Osteoblast (primary cell): ENCODE measurements around the gene TENM3. TPM values are rescaled to one million over a fixed set of nuclear protein-coding genes. Genes with fewer than 3 reads are reported as not detected.

Source experiments
- DNase-seq: peaks from one replicate; pipeline ENCODE4 v3.0.0; 2011; ENCODE audit warnings: low spot score, mixed read lengths; ENCODE audit not compliant: insufficient read length; ENCODE audit errors: missing footprints
- H2AFZ ChIP-seq: 2 replicates; pipeline ENCODE4 v1.6.0; 2011; ENCODE audit warnings: mild to moderate bottlenecking, low read length
- H3K27ac ChIP-seq: 2 replicates; pipeline ENCODE4 v1.5.1; 2011; ENCODE audit warnings: mild to moderate bottlenecking, low read depth, low read length, moderate library complexity
- H3K27me3 ChIP-seq: 2 replicates; pipeline ENCODE4 v1.6.0; 2012; ENCODE audit warnings: mild to moderate bottlenecking, control low read depth, inconsistent platforms, low read length, moderate library complexity; ENCODE audit not compliant: insufficient read depth
- H3K36me3 ChIP-seq: 2 replicates; pipeline ENCODE4 v1.5.1; 2011; ENCODE audit warnings: mild to moderate bottlenecking, low read length, control low read depth, moderate library complexity; ENCODE audit not compliant: insufficient read depth
- H3K4me1 ChIP-seq: 2 replicates; pipeline ENCODE4 v1.5.1; 2011; ENCODE audit warnings: mild to moderate bottlenecking, low read length, control low read depth, moderate library complexity; ENCODE audit not compliant: insufficient read depth
- H3K4me2 ChIP-seq: 2 replicates; pipeline ENCODE4 v1.6.0; 2011; ENCODE audit warnings: mild to moderate bottlenecking, low read length; ENCODE audit not compliant: insufficient read depth
- H3K4me3 ChIP-seq: fragments of 200-600 bp; sonication (generic); 3 replicates; pipeline ENCODE4 v1.5.1; 2012; ENCODE audit warnings: mild to moderate bottlenecking, low read length, inconsistent platforms; ENCODE audit not compliant: insufficient read depth
- H3K79me2 ChIP-seq: 2 replicates; pipeline ENCODE4 v1.6.0; 2012; ENCODE audit warnings: mild to moderate bottlenecking, low read length, control low read depth, inconsistent platforms; ENCODE audit not compliant: insufficient read depth
- H3K9me3 ChIP-seq: 2 replicates; pipeline ENCODE4 v1.5.1; 2011; ENCODE audit warnings: low read depth, low read length, control low read depth
- H4K20me1 ChIP-seq: 2 replicates; pipeline ENCODE4 v1.6.0; 2012; ENCODE audit warnings: mild to moderate bottlenecking, low read length, control low read depth; ENCODE audit not compliant: insufficient read depth
- total RNA-seq: library from RNA; depleted of rRNA; stranded (reverse); fragments of >200 nt; gene quantifications from 2 replicates; pipeline ENCODE4 v1.2.3, GENCODE V29; 2012
- TF ChIP-seq, protein P1 (sequence below): IDR thresholded peaks from 2 replicates; pipeline ENCODE4 v1.5.1; 2011; ENCODE audit warnings: mild to moderate bottlenecking, low read depth, low read length, moderate library complexity; ENCODE audit errors: extremely low read depth

TENM3 gene
- total RNA-seq, 1 donor, result 59.0 TPM

DNA sequence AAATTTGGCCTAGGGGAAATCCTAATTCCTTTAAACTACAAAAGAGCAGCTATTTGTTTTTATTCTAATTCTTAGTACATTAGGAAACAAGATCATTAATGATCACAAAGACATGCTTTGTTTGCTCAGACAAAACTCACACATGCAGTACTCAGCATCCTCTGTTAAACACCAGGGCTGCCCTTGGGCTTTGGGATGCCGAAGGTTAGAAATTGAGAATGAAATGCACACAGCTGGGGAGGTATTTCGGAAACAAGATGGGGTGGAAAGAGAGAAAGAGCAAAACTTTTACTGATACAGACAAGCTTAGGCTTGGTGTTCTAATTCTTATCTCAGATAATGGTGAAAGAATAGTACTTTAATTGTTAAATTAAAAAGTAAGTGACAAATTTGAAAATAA, 451.3 kb downstream of the TENM3 start:
- no peaks in the 10 kb centered on the region for H3K79me2 ChIP-seq
- no peak overlapping the region for H3K4me3 ChIP-seq
- H3K36me3 ChIP-seq, result no peaks in the 10 kb centered on the region
- no peaks in the 10 kb centered on the region for H3K4me1 ChIP-seq
- no peaks in the 10 kb centered on the region for H3K27me3 ChIP-seq
- no peaks in the 10 kb centered on the region for H3K9me3 ChIP-seq
- no peak overlapping the region for H3K27ac ChIP-seq
- no peaks in the 10 kb centered on the region for H4K20me1 ChIP-seq
- TF ChIP-seq, protein P1, sequence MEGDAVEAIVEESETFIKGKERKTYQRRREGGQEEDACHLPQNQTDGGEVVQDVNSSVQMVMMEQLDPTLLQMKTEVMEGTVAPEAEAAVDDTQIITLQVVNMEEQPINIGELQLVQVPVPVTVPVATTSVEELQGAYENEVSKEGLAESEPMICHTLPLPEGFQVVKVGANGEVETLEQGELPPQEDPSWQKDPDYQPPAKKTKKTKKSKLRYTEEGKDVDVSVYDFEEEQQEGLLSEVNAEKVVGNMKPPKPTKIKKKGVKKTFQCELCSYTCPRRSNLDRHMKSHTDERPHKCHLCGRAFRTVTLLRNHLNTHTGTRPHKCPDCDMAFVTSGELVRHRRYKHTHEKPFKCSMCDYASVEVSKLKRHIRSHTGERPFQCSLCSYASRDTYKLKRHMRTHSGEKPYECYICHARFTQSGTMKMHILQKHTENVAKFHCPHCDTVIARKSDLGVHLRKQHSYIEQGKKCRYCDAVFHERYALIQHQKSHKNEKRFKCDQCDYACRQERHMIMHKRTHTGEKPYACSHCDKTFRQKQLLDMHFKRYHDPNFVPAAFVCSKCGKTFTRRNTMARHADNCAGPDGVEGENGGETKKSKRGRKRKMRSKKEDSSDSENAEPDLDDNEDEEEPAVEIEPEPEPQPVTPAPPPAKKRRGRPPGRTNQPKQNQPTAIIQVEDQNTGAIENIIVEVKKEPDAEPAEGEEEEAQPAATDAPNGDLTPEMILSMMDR, result no peak
- H2AFZ ChIP-seq, result no peak overlapping the region
- H3K4me2 ChIP-seq, result no peak overlapping the region
- no peak for DNase-seq

DNA sequence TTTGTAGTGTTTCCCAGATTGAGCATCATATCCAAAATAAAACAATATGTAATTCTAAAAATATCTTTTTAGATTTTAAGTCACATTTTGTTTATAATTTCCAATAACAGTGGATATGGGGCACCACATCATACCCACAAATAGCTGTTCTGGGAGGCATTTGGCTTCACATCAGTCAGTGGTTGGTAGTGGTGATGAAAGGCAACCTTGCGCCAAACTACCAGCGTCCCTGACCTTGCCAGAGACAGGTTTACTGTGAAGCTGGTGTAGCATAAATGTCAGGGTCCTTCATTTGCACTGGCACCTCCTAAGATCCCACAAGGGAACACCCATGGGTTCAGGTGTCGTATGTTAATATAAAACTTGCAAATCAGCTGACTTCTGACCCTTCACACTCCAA, 451.8 kb downstream of the TENM3 start:
- no peaks in the 10 kb centered on the region for H4K20me1 ChIP-seq
- DNase-seq, result no peak
- no peak overlapping the region for H2AFZ ChIP-seq
- no peak overlapping the region for H3K4me2 ChIP-seq
- no peaks in the 10 kb centered on the region for H3K4me1 ChIP-seq
- H3K79me2 ChIP-seq, result no peaks in the 10 kb centered on the region
- H3K27me3 ChIP-seq, result no peaks in the 10 kb centered on the region
- H3K36me3 ChIP-seq, result no peaks in the 10 kb centered on the region
- H3K9me3 ChIP-seq, result no peaks in the 10 kb centered on the region
- no peak overlapping the region for H3K27ac ChIP-seq
- TF ChIP-seq, protein P1, result no peak
- no peak overlapping the region for H3K4me3 ChIP-seq

DNA sequence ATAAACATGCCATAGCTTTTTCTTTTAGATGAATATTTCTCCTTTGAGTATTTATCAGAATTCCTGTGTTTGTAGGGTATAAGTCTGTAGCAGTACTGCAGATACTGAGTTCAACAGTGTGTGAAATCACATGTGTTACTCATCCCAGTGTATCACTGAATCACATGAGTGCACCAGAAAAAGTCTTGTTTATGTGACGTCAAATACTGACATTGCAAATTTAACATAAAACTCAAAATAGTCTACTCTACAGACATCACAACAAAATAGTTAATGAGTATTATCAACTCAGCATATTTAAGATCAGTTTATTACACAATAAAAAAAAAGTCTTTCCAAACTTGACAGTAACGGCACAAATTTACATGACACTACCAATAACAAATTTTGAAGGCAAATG, 452.6 kb downstream of the TENM3 start:
- no peaks in the 10 kb centered on the region for H3K27me3 ChIP-seq
- no peak overlapping the region for H3K27ac ChIP-seq
- H4K20me1 ChIP-seq, result no peaks in the 10 kb centered on the region
- H3K79me2 ChIP-seq, result no peaks in the 10 kb centered on the region
- no peaks in the 10 kb centered on the region for H3K4me1 ChIP-seq
- no peak overlapping the region for H3K4me2 ChIP-seq
- no peak overlapping the region for H3K4me3 ChIP-seq
- DNase-seq, result no peak
- no peaks in the 10 kb centered on the region for H3K36me3 ChIP-seq
- TF ChIP-seq, protein P1, result no peak
- no peak overlapping the region for H2AFZ ChIP-seq
- no peaks in the 10 kb centered on the region for H3K9me3 ChIP-seq

DNA sequence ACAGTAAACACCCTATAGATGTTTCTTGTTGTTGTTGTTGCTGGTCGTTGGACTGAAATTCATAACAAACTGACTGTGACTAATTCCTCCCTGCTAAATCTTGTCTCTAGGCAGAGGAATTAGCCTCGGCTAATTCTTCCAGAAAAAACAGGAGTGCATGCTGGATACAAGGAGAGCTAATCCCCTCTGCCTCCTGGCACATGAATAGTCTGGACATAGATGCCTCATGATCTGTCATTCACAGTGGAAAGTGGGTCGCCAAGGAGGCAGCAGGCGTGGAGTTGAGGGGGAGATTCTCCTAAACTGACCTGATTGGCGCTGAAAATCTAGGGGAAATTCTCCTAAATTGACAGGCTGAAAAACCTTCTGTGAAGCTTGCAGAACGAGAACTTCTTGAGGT, 453.9 kb downstream of the TENM3 start:
- H3K4me2 ChIP-seq, result no peak overlapping the region
- no peaks in the 10 kb centered on the region for H3K27me3 ChIP-seq
- no peaks in the 10 kb centered on the region for H3K79me2 ChIP-seq
- no peak overlapping the region for H3K4me3 ChIP-seq
- no peaks in the 10 kb centered on the region for H3K9me3 ChIP-seq
- TF ChIP-seq, protein P1, result no peak
- no peaks in the 10 kb centered on the region for H3K36me3 ChIP-seq
- no peaks in the 10 kb centered on the region for H4K20me1 ChIP-seq
- H2AFZ ChIP-seq, result no peak overlapping the region
- DNase-seq, result no peak
- H3K4me1 ChIP-seq, result no peaks in the 10 kb centered on the region
- no peak overlapping the region for H3K27ac ChIP-seq
